SK-N-SH (cell line): ENCODE measurements around the gene REEP3. TPM values are rescaled to one million over a fixed set of nuclear protein-coding genes. Genes with fewer than 3 reads are reported as not detected.
A peak's percentile ranks its signal among the peaks of the same experiment; 100 is the strongest.

Experiments
- CTCF ChIA-PET: fragments of 300-600, 350-600 bp; formaldehyde crosslinking; extraction: SDS; loops from one replicate; lab custom pipeline; 2021; lab: Yijun Ruan, JAX
- POLR2A ChIA-PET: fragments of 350-600 bp; sonication (Branson Sonifier 250); formaldehyde crosslinking; extraction: SDS; loops from one replicate; lab custom pipeline; 2020; ENCODE audit warnings: antibody characterized with exemption, inconsistent platforms; lab: Yijun Ruan, JAX
- DNase-seq: peaks from one replicate; pipeline ENCODE4 v3.0.0; 2012
- H2AFZ ChIP-seq: fragments of 200-600 bp; sonication (generic); 2 replicates; pipeline ENCODE4 v1.8.1; 2016; ENCODE audit warnings: antibody characterized with exemption, mild to moderate bottlenecking, low read depth
- H3F3A ChIP-seq: fragments of 200-600 bp; sonication (generic); replicated peaks from 2 replicates; pipeline ENCODE3; 2016; ENCODE audit warnings: antibody characterized with exemption, mild to moderate bottlenecking; ENCODE audit not compliant: insufficient read depth
- H3K27ac ChIP-seq, 2 experiments: fragments of 200-500 bp in 1 of 2; fragments of 200-600 bp in 1 of 2; sonication (Bioruptor generic) in 1 of 2; sonication (generic), shearing (Covaris generic) in 1 of 2; 2 replicates each; pipeline versions ENCODE4 v1.5.1 to v1.6.1; 2014 to 2016; ENCODE audit warnings: low read depth in 2 of 2, inconsistent platforms in 1 of 2, low read length in 1 of 2, mild to moderate bottlenecking in 1 of 2, mixed read lengths in 1 of 2
- H3K27me3 ChIP-seq: fragments of 200-600 bp; sonication (generic), shearing (Covaris generic); 2 replicates; pipeline ENCODE4 v1.6.1; 2016; ENCODE audit warnings: mixed run types; ENCODE audit not compliant: insufficient read depth
- H3K36me3 ChIP-seq, 2 experiments: fragments of 200-500 bp in 1 of 2; fragments of 200-600 bp in 1 of 2; sonication (Bioruptor generic) in 1 of 2; sonication (generic) in 1 of 2; replicated peaks in 1 of 2; 2 replicates each; pipeline versions ENCODE3 to v1.5.1; 2014 to 2016; ENCODE audit warnings: low read length in 1 of 2, mild to moderate bottlenecking in 1 of 2; ENCODE audit not compliant: insufficient read depth in 2 of 2, control insufficient read depth in 1 of 2
- H3K4me1 ChIP-seq, 2 experiments: fragments of 200-500 bp in 1 of 2; fragments of 200-600 bp in 1 of 2; sonication (Bioruptor generic) in 1 of 2; sonication (generic), shearing (Covaris generic) in 1 of 2; 2 replicates each; pipeline versions ENCODE4 v1.5.1 to v1.6.1; 2014 to 2016; ENCODE audit warnings: low read depth in 1 of 2, low read length in 1 of 2, mixed run types in 1 of 2; ENCODE audit not compliant: insufficient read depth in 2 of 2, control insufficient read depth in 1 of 2
- H3K4me2 ChIP-seq: fragments of 200-600 bp; sonication (generic), shearing (Covaris generic); 2 replicates; pipeline ENCODE4 v1.6.1; 2017; ENCODE audit warnings: mixed run types
- H3K4me3 ChIP-seq, 2 experiments: fragments of 200-500 bp in 1 of 2; fragments of 200-600 bp in 1 of 2; sonication (Bioruptor generic) in 1 of 2; sonication (generic), shearing (Covaris generic) in 1 of 2; 2 replicates each; pipeline versions ENCODE4 v1.5.1 to v1.8.1; 2014 to 2016; ENCODE audit warnings: low read depth in 2 of 2, inconsistent platforms in 1 of 2, low read length in 1 of 2, mild to moderate bottlenecking in 1 of 2, mixed read lengths in 1 of 2, moderate library complexity in 1 of 2
- H3K79me2 ChIP-seq: fragments of 200-600 bp; sonication (generic); 2 replicates; pipeline ENCODE4 v1.8.1; 2017; ENCODE audit warnings: mild to moderate bottlenecking; ENCODE audit not compliant: insufficient read depth
- H3K9ac ChIP-seq: fragments of 200-600 bp; sonication (generic); 2 replicates; pipeline ENCODE4 v1.6.1; 2017; ENCODE audit warnings: mixed run types
- H3K9me2 ChIP-seq: fragments of 200-600 bp; sonication (generic); 2 replicates; pipeline ENCODE4 v1.6.1; 2017; ENCODE audit warnings: mixed run types
- H3K9me3 ChIP-seq: fragments of 200-600 bp; sonication (generic); 2 replicates; pipeline ENCODE4 v1.6.1; 2017; ENCODE audit warnings: mixed run types, mild to moderate bottlenecking, moderate library complexity
- H4K20me1 ChIP-seq: fragments of 200-600 bp; sonication (generic); 2 replicates; pipeline ENCODE4 v1.6.1; 2017; ENCODE audit warnings: mild to moderate bottlenecking, mixed run types; ENCODE audit not compliant: insufficient read depth
- FOSL2 ChIP-seq: IDR thresholded peaks from 2 replicates; pipeline ENCODE4 v1.4.0; 2012; ENCODE audit warnings: low read depth, mild to moderate bottlenecking, moderate library complexity, borderline replicate concordance
- FOXJ3 ChIP-seq: sonication (generic); formaldehyde crosslinking; IDR thresholded peaks from 2 replicates; pipeline ENCODE4 v1.5.1; 2020; ENCODE audit warnings: mild to moderate bottlenecking, missing genetic modification reagents
- JUND ChIP-seq: IDR thresholded peaks from 2 replicates; pipeline ENCODE4 v1.4.0; 2012
- MXI1 ChIP-seq: IDR thresholded peaks from 2 replicates; pipeline ENCODE4 v1.6.1; 2012; ENCODE audit warnings: mild to moderate bottlenecking, low read depth, low read length, improper control_type of control experiment
- NRF1 ChIP-seq: IDR thresholded peaks from 2 replicates; pipeline ENCODE4 v1.6.1; 2012; ENCODE audit warnings: low read depth, mild to moderate bottlenecking, low read length
- PBX3 ChIP-seq: IDR thresholded peaks from 2 replicates; pipeline ENCODE4; 2012
- REST ChIP-seq: IDR thresholded peaks from 2 replicates; pipeline ENCODE4 v1.6.1; 2012; ENCODE audit warnings: mild to moderate bottlenecking, low read depth, low read length, moderate library complexity
- RFX5 ChIP-seq: IDR thresholded peaks from 2 replicates; pipeline ENCODE4 v1.6.1; 2012; ENCODE audit warnings: mild to moderate bottlenecking, improper control_type of control experiment, low read length
- TEAD4 ChIP-seq: IDR thresholded peaks from 2 replicates; pipeline ENCODE4 v1.4.0; 2012; ENCODE audit warnings: mild to moderate bottlenecking, borderline replicate concordance; ENCODE audit not compliant: insufficient read depth
- USF1 ChIP-seq: IDR thresholded peaks from 2 replicates; pipeline ENCODE4 v1.4.0; 2012; ENCODE audit warnings: low read depth, borderline replicate concordance
- YY1 ChIP-seq: IDR thresholded peaks from 2 replicates; pipeline ENCODE4 v1.4.0; 2012; ENCODE audit warnings: low read depth, mild to moderate bottlenecking
- WGBS: methylation state at CpG from one replicate; pipeline ENCODE4 v1.1.6; 2017; ENCODE audit warnings: low lambda C conversion rate; 5-methylcytosine and 5-hydroxymethylcytosine counted together
- polyA plus RNA-seq, 3 experiments: library from polyadenylated mRNA; depleted of rRNA; stranded (reverse); fragments of >200 nt; gene quantifications; 2 replicates each; pipeline ENCODE4 v1.2.3, GENCODE V29; 2012

REEP3 gene
- polyA plus RNA-seq, 1 of the 3 experiments (the other 2 are of a cell fraction) = 7.6 TPM

GRCh38 chr10:63574011-63574410, 52.8 kb downstream of the REEP3 start:
- H2AFZ ChIP-seq = no peak overlapping the region
- CTCF ChIA-PET = interaction anchor here (1.1 to 1.4 kb wide), 2 partner anchors 73 to 146 kb away, joined by 3 read pairs; no protein-coding TSS in a partner anchor
- WGBS = 73% methylated on average over 2 of the region's 2 CpGs

More at GRCh38 chr10:63574011-63574410, 52.8 kb downstream of the REEP3 start:
- Histone ChIP-seq H3K4me2 (peak overlapping the region; percentile 56; the same call in 1 of the 2 replicates), H3K4me3 (no peak overlapping the region), H3K9me3 (no peaks in the 10 kb centered on the region), H4K20me1 (no peaks in the 10 kb centered on the region), H3K4me1 (peaks cover 15 to 21% of the 10 kb centered on the region in 2 experiments; a peak in 3 of 4 replicates), H3F3A (peaks cover 16% of the 10 kb centered on the region), H3K36me3 (peaks cover 9 to 19% of the 10 kb centered on the region in 2 experiments), H3K9ac (no peak overlapping the region), H3K79me2 (no peaks in the 10 kb centered on the region), H3K27ac (peak overlapping the region; percentile 73 to 97), H3K27me3 (no peaks in the 10 kb centered on the region), H3K9me2 (no peaks in the 10 kb centered on the region)
- POLR2A ChIA-PET = no interaction called here
- DNase-seq = no peak
- TF ChIP-seq FOXJ3 (no peak), JUND (no peak), TEAD4 (no peak), PBX3 (no peak), RFX5 (no peak), REST (no peak), FOSL2 (no peak), USF1 (no peak), MXI1 (no peak), NRF1 (no peak), YY1 (no peak)
